ENCODE measurements around the gene SLC1A5.

Gene SLC1A5

DNA sequence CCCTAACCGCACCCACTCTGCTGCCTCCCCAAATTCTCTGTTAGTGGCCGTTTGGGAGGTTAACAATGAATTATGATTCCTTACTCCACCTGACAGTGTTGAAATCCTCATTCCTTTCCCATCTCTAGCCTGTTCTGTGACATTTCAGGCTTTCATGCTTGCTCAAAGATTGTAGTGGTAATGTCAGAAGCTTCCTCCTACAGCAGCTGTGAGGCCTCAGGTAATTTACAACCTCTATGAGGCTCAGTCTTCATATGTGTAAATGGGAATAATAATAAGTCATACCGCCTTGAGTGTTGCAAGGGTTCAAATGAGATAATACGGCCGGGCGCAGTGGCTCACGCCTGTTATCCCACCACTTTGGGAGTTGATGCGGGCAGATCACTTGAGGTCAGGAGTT, 977 bp upstream of the SLC1A5 start (continued):
- TF ChIP-seq, protein P1, sequence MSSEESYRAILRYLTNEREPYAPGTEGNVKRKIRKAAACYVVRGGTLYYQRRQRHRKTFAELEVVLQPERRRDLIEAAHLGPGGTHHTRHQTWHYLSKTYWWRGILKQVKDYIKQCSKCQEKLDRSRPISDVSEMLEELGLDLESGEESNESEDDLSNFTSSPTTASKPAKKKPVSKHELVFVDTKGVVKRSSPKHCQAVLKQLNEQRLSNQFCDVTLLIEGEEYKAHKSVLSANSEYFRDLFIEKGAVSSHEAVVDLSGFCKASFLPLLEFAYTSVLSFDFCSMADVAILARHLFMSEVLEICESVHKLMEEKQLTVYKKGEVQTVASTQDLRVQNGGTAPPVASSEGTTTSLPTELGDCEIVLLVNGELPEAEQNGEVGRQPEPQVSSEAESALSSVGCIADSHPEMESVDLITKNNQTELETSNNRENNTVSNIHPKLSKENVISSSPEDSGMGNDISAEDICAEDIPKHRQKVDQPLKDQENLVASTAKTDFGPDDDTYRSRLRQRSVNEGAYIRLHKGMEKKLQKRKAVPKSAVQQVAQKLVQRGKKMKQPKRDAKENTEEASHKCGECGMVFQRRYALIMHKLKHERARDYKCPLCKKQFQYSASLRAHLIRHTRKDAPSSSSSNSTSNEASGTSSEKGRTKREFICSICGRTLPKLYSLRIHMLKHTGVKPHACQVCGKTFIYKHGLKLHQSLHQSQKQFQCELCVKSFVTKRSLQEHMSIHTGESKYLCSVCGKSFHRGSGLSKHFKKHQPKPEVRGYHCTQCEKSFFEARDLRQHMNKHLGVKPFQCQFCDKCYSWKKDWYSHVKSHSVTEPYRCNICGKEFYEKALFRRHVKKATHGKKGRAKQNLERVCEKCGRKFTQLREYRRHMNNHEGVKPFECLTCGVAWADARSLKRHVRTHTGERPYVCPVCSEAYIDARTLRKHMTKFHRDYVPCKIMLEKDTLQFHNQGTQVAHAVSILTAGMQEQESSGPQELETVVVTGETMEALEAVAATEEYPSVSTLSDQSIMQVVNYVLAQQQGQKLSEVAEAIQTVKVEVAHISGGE (tag by site-specific recombination; conservative IDR thresholded peaks at IDR 0.05; ENCODE audit: low read depth), result no peak

DNA sequence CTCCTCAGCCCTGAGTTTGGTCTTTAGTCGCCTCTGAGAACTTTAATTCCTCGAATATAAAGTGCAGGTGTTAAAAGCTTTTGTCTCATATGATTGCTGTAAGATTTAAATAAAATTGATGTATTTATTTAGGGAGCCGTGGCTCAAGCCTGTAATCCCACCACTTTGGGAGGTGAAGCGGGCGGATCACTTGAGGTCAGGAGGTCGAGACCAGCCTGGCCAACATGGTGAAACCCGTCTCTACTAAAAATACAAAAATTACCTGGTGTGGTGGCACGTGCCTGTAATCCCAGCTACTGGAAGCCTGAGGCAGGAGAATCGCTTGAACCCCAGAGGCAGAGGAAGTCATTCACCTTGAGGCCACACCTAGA, 559 bp upstream of the SLC1A5 start:
- CTCF ChIA-PET, result interaction anchor here (0.5 to 3.9 kb wide), 6 partner anchors 21 to 202 kb away, joined by 3 to 25 read pairs (median 5); no protein-coding TSS in a partner anchor
- peak overlapping the region; percentile 19; the same call in 1 of the 2 replicates for H3K27ac ChIP-seq (ENCODE audit: extremely low read depth, low read depth, low read length)
- POLR2A ChIA-PET, result interaction anchor here (0.6 to 3.7 kb wide), 43 partner anchors 7 to 920 kb away, joined by 3 to 50 read pairs (median 4); partner anchors contain the start of genes AP2S1, ARHGAP35, CALM3 and CCDC9

DNA sequence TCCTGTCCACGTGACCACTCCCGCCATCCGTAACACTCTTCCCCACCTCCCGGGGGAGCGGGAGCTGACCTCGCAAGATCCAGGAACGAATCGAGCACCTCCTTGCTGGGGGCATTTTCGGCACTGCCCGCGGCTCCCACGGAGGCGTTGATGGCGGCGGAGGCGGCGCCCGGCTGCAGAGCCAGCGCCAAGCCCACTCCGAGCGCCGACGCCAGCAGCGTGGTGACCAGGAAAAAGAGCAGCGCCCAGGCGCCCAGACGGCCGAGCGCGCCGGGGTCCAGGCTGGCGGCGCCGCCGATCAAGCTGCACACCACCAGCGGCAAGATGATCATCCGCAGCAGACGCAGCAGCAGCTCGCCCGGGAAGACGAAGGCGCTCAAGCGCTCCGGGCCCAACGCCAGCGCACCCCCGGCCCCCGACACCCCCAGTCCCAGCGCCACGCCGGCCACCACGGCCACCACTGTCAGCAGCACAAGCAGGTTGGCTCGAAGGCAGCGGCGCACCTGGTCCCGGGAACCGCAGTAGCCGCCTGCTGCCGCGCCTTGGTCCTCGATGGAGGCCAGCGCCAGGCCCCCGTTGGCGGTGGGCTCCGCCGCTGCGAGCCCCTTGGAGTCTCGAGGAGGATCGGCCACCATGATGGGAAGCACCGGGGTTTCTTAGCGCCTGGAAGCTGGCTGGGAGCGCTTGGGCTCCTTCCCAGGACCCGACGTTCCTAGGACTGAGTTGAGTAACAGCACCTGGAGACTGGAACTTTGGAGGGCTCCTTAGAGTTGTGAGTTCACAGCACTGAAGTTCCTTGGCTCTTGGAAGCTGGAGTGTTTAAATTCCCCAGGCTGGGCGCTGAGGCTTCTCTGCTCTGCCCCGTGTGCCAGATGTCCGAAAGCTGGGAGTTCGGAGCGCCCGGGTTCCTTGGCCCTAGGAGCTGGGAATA, 798 bp downstream of the SLC1A5 start:
- CTCF ChIA-PET, result interaction anchor here (0.6 to 4.5 kb wide), 9 partner anchors 15 to 251 kb away, joined by 3 to 26 read pairs (median 4); no protein-coding TSS in a partner anchor
- POLR2A ChIA-PET, result interaction anchor here (0.7 to 3.7 kb wide), 31 partner anchors 9 to 469 kb away, joined by 3 to 50 read pairs (median 5); partner anchors contain the start of genes AP2S1, CALM3, CCDC9 and ZC3H4
- Histone ChIP-seq H3K36me3 (ENCODE audit: control insufficient read depth in 2 of 2, insufficient read depth in 1 of 2, low read length in 2 of 2) (peaks cover 21 to 34% of the 10 kb centered on the region in 2 experiments), H3K4me3 (ENCODE audit: low read depth, low read length) (peak overlapping the region; percentile 57), H3K27ac (ENCODE audit: extremely low read depth, low read depth, low read length) (peak overlapping the region; percentile 96), H3K9me3 (ENCODE audit: control insufficient read depth, insufficient read depth, low read depth, low read length) (no peaks in the 10 kb centered on the region), H3K4me1 (ENCODE audit: control insufficient read depth, insufficient read depth, low read length) (peaks cover 20% of the 10 kb centered on the region)
- TF ChIP-seq ZNF510 (tag by site-specific recombination; IDR thresholded peaks at IDR 0.05; ENCODE audit: insufficient replicate concordance) (no peak), ZFP3 (tag by site-specific recombination; IDR thresholded peaks at IDR 0.05; ENCODE audit: low read depth) (no peak), ZFP69B (tag by site-specific recombination; IDR thresholded peaks at IDR 0.05) (no peak; the same call in 1 of the 2 replicates), RBAK (tag by site-specific recombination; IDR thresholded peaks at IDR 0.05) (no peak), ZNF366 (tag by site-specific recombination; conservative IDR thresholded peaks at IDR 0.05) (peak; percentile 91), ZNF658 (tag by site-specific recombination; IDR thresholded peaks at IDR 0.05) (no peak)
- TF ChIP-seq, protein P2, sequence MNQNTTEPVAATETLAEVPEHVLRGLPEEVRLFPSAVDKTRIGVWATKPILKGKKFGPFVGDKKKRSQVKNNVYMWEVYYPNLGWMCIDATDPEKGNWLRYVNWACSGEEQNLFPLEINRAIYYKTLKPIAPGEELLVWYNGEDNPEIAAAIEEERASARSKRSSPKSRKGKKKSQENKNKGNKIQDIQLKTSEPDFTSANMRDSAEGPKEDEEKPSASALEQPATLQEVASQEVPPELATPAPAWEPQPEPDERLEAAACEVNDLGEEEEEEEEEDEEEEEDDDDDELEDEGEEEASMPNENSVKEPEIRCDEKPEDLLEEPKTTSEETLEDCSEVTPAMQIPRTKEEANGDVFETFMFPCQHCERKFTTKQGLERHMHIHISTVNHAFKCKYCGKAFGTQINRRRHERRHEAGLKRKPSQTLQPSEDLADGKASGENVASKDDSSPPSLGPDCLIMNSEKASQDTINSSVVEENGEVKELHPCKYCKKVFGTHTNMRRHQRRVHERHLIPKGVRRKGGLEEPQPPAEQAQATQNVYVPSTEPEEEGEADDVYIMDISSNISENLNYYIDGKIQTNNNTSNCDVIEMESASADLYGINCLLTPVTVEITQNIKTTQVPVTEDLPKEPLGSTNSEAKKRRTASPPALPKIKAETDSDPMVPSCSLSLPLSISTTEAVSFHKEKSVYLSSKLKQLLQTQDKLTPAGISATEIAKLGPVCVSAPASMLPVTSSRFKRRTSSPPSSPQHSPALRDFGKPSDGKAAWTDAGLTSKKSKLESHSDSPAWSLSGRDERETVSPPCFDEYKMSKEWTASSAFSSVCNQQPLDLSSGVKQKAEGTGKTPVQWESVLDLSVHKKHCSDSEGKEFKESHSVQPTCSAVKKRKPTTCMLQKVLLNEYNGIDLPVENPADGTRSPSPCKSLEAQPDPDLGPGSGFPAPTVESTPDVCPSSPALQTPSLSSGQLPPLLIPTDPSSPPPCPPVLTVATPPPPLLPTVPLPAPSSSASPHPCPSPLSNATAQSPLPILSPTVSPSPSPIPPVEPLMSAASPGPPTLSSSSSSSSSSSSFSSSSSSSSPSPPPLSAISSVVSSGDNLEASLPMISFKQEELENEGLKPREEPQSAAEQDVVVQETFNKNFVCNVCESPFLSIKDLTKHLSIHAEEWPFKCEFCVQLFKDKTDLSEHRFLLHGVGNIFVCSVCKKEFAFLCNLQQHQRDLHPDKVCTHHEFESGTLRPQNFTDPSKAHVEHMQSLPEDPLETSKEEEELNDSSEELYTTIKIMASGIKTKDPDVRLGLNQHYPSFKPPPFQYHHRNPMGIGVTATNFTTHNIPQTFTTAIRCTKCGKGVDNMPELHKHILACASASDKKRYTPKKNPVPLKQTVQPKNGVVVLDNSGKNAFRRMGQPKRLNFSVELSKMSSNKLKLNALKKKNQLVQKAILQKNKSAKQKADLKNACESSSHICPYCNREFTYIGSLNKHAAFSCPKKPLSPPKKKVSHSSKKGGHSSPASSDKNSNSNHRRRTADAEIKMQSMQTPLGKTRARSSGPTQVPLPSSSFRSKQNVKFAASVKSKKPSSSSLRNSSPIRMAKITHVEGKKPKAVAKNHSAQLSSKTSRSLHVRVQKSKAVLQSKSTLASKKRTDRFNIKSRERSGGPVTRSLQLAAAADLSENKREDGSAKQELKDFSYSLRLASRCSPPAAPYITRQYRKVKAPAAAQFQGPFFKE (tag by site-specific recombination; IDR thresholded peaks at IDR 0.05; ENCODE audit: borderline replicate concordance), result no peak
- TF ChIP-seq, protein P3, sequence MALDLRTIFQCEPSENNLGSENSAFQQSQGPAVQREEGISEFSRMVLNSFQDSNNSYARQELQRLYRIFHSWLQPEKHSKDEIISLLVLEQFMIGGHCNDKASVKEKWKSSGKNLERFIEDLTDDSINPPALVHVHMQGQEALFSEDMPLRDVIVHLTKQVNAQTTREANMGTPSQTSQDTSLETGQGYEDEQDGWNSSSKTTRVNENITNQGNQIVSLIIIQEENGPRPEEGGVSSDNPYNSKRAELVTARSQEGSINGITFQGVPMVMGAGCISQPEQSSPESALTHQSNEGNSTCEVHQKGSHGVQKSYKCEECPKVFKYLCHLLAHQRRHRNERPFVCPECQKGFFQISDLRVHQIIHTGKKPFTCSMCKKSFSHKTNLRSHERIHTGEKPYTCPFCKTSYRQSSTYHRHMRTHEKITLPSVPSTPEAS (tag by site-specific recombination; IDR thresholded peaks at IDR 0.05), result no peak
- TF ChIP-seq, protein P4, sequence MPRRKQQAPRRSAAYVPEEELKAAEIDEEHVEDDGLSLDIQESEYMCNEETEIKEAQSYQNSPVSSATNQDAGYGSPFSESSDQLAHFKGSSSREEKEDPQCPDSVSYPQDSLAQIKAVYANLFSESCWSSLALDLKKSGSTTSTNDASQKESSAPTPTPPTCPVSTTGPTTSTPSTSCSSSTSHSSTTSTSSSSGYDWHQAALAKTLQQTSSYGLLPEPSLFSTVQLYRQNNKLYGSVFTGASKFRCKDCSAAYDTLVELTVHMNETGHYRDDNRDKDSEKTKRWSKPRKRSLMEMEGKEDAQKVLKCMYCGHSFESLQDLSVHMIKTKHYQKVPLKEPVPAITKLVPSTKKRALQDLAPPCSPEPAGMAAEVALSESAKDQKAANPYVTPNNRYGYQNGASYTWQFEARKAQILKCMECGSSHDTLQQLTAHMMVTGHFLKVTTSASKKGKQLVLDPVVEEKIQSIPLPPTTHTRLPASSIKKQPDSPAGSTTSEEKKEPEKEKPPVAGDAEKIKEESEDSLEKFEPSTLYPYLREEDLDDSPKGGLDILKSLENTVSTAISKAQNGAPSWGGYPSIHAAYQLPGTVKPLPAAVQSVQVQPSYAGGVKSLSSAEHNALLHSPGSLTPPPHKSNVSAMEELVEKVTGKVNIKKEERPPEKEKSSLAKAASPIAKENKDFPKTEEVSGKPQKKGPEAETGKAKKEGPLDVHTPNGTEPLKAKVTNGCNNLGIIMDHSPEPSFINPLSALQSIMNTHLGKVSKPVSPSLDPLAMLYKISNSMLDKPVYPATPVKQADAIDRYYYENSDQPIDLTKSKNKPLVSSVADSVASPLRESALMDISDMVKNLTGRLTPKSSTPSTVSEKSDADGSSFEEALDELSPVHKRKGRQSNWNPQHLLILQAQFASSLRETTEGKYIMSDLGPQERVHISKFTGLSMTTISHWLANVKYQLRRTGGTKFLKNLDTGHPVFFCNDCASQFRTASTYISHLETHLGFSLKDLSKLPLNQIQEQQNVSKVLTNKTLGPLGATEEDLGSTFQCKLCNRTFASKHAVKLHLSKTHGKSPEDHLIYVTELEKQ (tag by site-specific recombination; IDR thresholded peaks at IDR 0.05; ENCODE audit: borderline replicate concordance), result no peak

More for the DNA sequence above, 559 bp upstream of the SLC1A5 start:
- TF ChIP-seq, protein P5, sequence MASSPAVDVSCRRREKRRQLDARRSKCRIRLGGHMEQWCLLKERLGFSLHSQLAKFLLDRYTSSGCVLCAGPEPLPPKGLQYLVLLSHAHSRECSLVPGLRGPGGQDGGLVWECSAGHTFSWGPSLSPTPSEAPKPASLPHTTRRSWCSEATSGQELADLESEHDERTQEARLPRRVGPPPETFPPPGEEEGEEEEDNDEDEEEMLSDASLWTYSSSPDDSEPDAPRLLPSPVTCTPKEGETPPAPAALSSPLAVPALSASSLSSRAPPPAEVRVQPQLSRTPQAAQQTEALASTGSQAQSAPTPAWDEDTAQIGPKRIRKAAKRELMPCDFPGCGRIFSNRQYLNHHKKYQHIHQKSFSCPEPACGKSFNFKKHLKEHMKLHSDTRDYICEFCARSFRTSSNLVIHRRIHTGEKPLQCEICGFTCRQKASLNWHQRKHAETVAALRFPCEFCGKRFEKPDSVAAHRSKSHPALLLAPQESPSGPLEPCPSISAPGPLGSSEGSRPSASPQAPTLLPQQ (tag by site-specific recombination; IDR thresholded peaks at IDR 0.05), result 0 out of 2 replicates have a peak, but pooled peaks have one; percentile 0
- TF ChIP-seq ZNF501 (tag by site-specific recombination; IDR thresholded peaks at IDR 0.05), result no peak
- peaks cover 18% of the 10 kb centered on the region for H3K4me1 ChIP-seq (ENCODE audit: control insufficient read depth, insufficient read depth, low read length)
- no peak overlapping the region for H3K4me3 ChIP-seq (ENCODE audit: low read depth, low read length)
- no peaks in the 10 kb centered on the region for H3K9me3 ChIP-seq (ENCODE audit: control insufficient read depth, insufficient read depth, low read depth, low read length)
- peaks cover 9 to 21% of the 10 kb centered on the region in 2 experiments; a peak in 2 of 3 replicates for H3K36me3 ChIP-seq (ENCODE audit: control insufficient read depth in 2 of 2, insufficient read depth in 1 of 2, low read length in 2 of 2)

Measured in HEK293 (cell line).